ENCODE data around the gene CLNK.

The CLNK gene

GRCh38 chr4:10661047-10661446 is 23.5 kb downstream of the CLNK start:
- H3K4me1 Mint-ChIP-seq (ENCODE audit: low read depth): peaks cover 15% of the 10 kb centered on the region
- H3K4me3 Mint-ChIP-seq: no peak overlapping the region
- no peaks in the 10 kb centered on the region for H3K9me3 Mint-ChIP-seq (ENCODE audit: low read depth)
- H3K27me3 Mint-ChIP-seq: no peaks in the 10 kb centered on the region
- peaks cover 3% of the 10 kb centered on the region for H3K36me3 Mint-ChIP-seq
- no peak overlapping the region for H3K27ac Mint-ChIP-seq

- Mint-ChIP-seq H3K9me3 (ENCODE audit: low read depth) (no peaks in the 10 kb centered on the region), H3K4me3 (no peak overlapping the region), H3K36me3 (peaks cover 3% of the 10 kb centered on the region), H3K4me1 (ENCODE audit: low read depth) (peaks cover 19% of the 10 kb centered on the region), H3K27me3 (no peaks in the 10 kb centered on the region), H3K27ac (no peak overlapping the region)
These were observed 25.3 kb downstream of the CLNK start for GRCh38 chr4:10659251-10659650.

DNA sequence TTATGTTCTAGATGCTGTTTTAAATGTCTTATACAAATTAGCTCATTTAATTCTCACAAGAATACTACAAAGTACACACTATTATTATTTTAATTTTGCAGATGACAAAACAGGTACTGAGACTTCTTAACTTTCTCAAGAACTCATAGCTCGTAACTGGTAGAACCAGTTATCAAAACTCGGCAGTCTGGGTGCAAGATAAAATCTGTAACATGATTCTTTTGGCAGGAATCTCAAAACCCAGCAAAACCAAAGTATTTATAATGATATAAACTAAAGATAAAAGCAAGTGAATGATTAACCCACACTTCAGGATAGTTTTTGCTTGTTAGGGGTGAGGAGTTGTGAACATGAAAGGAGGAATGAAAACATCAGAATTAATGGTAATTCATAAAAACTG is 27.6 kb downstream of the CLNK start:
- no peaks in the 10 kb centered on the region for H3K27me3 Mint-ChIP-seq
- H3K4me3 Mint-ChIP-seq: no peak overlapping the region
- peak overlapping the region; percentile 17 for H3K27ac Mint-ChIP-seq
- peaks cover 18% of the 10 kb centered on the region for H3K4me1 Mint-ChIP-seq (ENCODE audit: low read depth)
- no peaks in the 10 kb centered on the region for H3K9me3 Mint-ChIP-seq (ENCODE audit: low read depth)
- peaks cover 5% of the 10 kb centered on the region for H3K36me3 Mint-ChIP-seq

DNA sequence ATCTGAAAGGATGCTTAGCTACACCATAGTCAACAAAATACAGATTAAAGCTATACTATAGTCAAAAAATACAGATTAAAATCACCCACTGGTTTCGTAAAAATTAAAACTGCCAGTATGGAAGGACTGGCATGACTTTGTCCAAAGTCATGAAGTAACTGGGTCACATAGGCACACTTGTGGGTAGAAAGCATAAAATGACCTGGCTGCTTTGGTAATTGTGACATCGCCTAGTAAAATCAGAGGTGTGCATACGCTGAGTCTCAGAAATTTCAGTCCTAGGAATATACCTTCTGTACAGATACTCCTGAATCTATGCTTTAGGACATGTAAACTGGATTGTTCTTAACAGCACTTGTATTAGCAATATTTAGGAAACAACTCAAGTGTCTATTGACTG is 28.1 kb downstream of the CLNK start:
- no peaks in the 10 kb centered on the region for H3K27me3 Mint-ChIP-seq
- no peaks in the 10 kb centered on the region for H3K9me3 Mint-ChIP-seq (ENCODE audit: low read depth)
- peaks cover 5% of the 10 kb centered on the region for H3K36me3 Mint-ChIP-seq
- no peak overlapping the region for H3K4me3 Mint-ChIP-seq
- H3K27ac Mint-ChIP-seq: peak overlapping the region; percentile 47
- H3K4me1 Mint-ChIP-seq (ENCODE audit: low read depth): peaks cover 18% of the 10 kb centered on the region

GRCh38 chr4:10655968-10656367 is 28.6 kb downstream of the CLNK start:
- Mint-ChIP-seq H3K27ac (peak overlapping the region; percentile 47), H3K4me3 (peak overlapping the region; percentile 21), H3K9me3 (ENCODE audit: low read depth) (no peaks in the 10 kb centered on the region), H3K4me1 (ENCODE audit: low read depth) (peaks cover 18% of the 10 kb centered on the region), H3K27me3 (no peaks in the 10 kb centered on the region), H3K36me3 (peaks cover 5% of the 10 kb centered on the region)

- no peak overlapping the region for H3K4me3 Mint-ChIP-seq
- no peaks in the 10 kb centered on the region for H3K27me3 Mint-ChIP-seq
- H3K27ac Mint-ChIP-seq: no peak overlapping the region
- H3K4me1 Mint-ChIP-seq (ENCODE audit: low read depth): no peaks in the 10 kb centered on the region
- peaks cover 3% of the 10 kb centered on the region for H3K36me3 Mint-ChIP-seq
- H3K9me3 Mint-ChIP-seq (ENCODE audit: low read depth): no peaks in the 10 kb centered on the region
These were observed 36.1 kb downstream of the CLNK start for GRCh38 chr4:10648479-10648878.

- H3K27ac Mint-ChIP-seq: no peak overlapping the region
- peaks cover 1% of the 10 kb centered on the region for H3K36me3 Mint-ChIP-seq
- no peaks in the 10 kb centered on the region for H3K27me3 Mint-ChIP-seq
- no peaks in the 10 kb centered on the region for H3K9me3 Mint-ChIP-seq (ENCODE audit: low read depth)
- H3K4me1 Mint-ChIP-seq (ENCODE audit: low read depth): no peaks in the 10 kb centered on the region
- no peak overlapping the region for H3K4me3 Mint-ChIP-seq
These were observed 36.7 kb downstream of the CLNK start for GRCh38 chr4:10647846-10648245.

DNA sequence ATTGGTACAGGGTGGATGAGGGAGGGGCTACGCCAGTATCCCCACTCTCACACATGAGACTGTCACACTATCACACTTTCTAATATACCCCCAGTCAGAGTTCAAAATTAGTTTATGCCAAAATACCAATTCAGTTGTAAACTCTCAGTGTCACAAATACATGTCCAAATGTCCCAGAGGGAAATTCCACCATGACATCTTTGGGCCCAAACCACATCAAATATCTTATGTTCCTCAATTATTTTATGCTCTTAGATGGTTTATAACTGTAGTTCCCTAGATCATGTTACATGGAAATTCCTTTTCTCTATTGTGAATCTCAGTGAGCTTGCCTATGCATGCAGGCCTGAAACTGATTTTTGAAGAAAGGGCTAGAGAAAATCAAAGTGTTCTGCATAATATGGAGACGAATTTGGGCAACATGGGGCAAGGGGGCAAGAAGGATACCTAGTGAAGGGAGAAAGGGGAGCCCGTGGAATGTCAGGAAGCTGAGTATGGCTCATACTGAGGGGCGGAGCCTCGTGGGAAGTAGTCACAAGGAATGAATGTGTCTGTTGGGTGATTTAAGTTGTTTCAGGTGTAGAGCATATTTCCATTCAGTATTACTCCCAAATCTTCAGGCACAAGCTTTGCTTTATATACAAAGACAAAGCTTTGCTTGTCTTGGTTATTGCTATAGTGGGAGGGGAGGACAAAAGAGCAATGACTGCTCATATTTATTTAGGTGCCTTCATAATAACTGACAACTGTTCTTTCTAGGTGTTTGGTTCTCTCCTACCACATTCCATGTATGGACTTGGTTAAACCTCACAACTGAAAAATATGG is 40.8 kb downstream of the CLNK start:
- no peaks in the 10 kb centered on the region for H3K36me3 Mint-ChIP-seq
- no peak overlapping the region for H3K27ac Mint-ChIP-seq
- peaks cover 11% of the 10 kb centered on the region for H3K4me1 Mint-ChIP-seq (ENCODE audit: low read depth)
- no peaks in the 10 kb centered on the region for H3K27me3 Mint-ChIP-seq
- H3K9me3 Mint-ChIP-seq (ENCODE audit: low read depth): no peaks in the 10 kb centered on the region
- H3K4me3 Mint-ChIP-seq: no peak overlapping the region

DNA sequence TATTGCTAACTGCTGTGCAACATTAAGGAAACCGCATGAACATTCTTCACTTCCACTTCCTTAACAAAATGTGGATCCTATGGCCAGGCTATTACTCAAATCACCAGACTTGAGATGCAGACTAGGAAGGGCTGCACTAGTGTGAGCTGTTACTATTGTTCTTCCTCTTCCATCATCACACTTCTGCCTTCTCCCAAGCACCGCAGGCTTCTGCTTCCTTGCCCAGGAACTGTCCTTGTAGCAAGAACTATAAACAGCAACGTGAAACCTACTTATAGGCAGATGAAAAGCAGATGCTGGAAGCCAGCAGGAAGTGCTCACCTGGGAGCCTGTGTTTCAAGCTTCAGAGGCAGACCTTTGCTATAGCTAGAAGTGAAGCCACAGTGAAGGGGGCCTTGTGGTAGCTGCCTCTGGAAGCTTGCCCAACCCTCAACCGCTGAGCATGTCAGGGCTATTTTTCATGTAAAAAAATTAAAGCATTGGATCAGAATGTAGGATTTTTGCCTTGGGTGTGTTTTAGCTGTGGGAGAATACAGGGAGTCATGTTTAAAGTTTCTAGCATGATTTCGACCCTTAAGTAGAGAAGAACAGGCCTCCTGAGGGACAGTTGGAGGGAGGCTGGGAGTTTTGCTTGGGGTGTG is 43.9 kb downstream of the CLNK start:
- no peak overlapping the region for H3K27ac Mint-ChIP-seq
- H3K4me3 Mint-ChIP-seq: no peak overlapping the region
- no peaks in the 10 kb centered on the region for H3K36me3 Mint-ChIP-seq
- peaks cover 2% of the 10 kb centered on the region for H3K27me3 Mint-ChIP-seq
- H3K4me1 Mint-ChIP-seq (ENCODE audit: low read depth): peaks cover 11% of the 10 kb centered on the region
- H3K9me3 Mint-ChIP-seq (ENCODE audit: low read depth): no peaks in the 10 kb centered on the region

DNA sequence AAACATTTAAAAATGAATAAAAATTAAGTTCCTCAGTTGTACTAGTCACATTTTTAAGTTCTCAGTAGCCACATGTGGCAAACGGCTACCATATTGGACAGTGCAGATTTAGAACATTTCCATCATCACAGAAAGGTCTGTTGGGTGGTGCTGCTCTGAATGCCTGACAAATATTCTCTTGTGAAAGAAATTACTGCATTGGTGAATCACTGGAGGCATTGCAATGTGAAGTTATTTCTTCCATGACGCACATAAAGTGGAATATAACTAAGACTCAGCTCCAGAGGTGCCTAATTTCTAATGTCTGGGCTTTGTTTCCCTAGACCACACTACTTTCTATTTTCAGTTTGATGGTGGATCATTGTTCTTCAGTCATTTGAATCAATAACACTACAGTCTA is 44.9 kb downstream of the CLNK start:
- Mint-ChIP-seq H3K36me3 (no peaks in the 10 kb centered on the region), H3K9me3 (ENCODE audit: low read depth) (no peaks in the 10 kb centered on the region), H3K27ac (no peak overlapping the region), H3K27me3 (peaks cover 2% of the 10 kb centered on the region), H3K4me3 (no peak overlapping the region), H3K4me1 (ENCODE audit: low read depth) (peaks cover 11% of the 10 kb centered on the region)

GRCh38 chr4:10639100-10639499 is 45.5 kb downstream of the CLNK start:
- Mint-ChIP-seq H3K4me1 (ENCODE audit: low read depth) (peaks cover 11% of the 10 kb centered on the region), H3K27me3 (peaks cover 2% of the 10 kb centered on the region), H3K9me3 (ENCODE audit: low read depth) (no peaks in the 10 kb centered on the region), H3K27ac (no peak overlapping the region), H3K4me3 (no peak overlapping the region), H3K36me3 (no peaks in the 10 kb centered on the region)

DNA sequence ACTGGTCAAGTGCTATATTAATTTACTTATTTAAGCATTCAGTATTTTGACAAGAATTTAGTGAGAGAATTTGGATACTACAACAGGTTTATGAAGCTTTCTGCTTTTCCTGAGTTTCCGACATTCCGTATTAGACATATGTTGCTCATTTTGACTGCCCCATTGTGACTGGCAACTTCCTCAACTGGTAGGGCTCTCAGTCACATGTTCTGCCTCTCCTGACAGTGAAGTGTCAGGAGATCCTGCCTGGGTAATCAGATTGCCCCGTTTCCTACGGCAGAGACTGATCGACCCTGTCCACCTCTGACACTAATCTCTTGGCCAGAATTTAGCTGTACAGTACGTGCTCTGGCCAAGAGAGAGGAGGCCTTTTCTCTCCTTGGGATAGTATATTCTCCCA is 49.5 kb downstream of the CLNK start:
- H3K36me3 Mint-ChIP-seq: no peaks in the 10 kb centered on the region
- H3K27me3 Mint-ChIP-seq: peaks cover 4% of the 10 kb centered on the region
- H3K27ac Mint-ChIP-seq: no peak overlapping the region

DNA sequence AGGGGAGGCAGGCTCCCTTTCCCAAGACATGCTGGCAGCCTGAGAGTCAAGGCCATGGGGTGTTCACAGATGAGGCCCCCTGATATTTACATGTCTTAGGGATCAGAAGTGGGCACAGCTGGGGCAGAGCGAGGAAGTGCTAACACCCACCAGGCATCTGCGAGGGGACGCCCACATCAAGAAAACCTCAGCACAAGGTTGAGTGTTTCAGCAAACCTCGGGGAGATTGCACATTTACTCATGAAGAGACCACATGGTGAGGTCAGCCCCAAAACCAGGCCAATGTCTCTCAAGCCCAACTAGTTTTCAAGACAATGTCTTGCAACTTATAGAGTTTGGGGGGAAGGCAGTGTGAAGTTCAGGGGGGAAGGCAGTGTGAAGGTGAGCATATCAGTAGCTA is 55.2 kb downstream of the CLNK start:
- no peaks in the 10 kb centered on the region for H3K9me3 Mint-ChIP-seq (ENCODE audit: low read depth)
- H3K27me3 Mint-ChIP-seq: peaks cover 3% of the 10 kb centered on the region
- H3K4me3 Mint-ChIP-seq: no peak overlapping the region
- no peak overlapping the region for H3K27ac Mint-ChIP-seq
- peaks cover 15% of the 10 kb centered on the region for H3K4me1 Mint-ChIP-seq (ENCODE audit: low read depth)
- no peaks in the 10 kb centered on the region for H3K36me3 Mint-ChIP-seq

More for the DNA sequence above, 49.5 kb downstream of the CLNK start:
- no peaks in the 10 kb centered on the region for H3K9me3 Mint-ChIP-seq (ENCODE audit: low read depth)
- H3K4me1 Mint-ChIP-seq (ENCODE audit: low read depth): no peaks in the 10 kb centered on the region
- H3K4me3 Mint-ChIP-seq: no peak overlapping the region

DNA sequence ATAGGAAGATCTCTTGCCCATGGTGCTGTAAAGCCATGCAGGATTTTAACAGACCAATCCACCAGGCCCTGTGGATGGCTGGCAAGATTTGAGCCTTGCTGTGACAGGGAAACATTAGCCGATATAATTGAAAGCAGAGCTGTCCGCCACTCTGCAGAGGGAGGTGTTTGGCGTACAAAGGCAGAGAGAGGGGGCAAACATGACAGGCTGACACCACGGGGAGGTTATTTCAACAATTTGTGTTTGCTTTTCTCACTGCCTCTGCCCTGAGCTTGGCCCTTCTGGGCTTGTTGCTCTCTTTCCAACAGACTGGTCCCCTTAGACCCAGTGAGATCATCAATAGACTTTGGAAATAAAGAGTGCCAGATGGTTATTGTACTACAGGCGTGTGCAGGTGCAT is 59.4 kb downstream of the CLNK start:
- Mint-ChIP-seq H3K9me3 (ENCODE audit: low read depth) (no peaks in the 10 kb centered on the region), H3K4me1 (ENCODE audit: low read depth) (peaks cover 15% of the 10 kb centered on the region), H3K4me3 (no peak overlapping the region), H3K27me3 (peaks cover 1% of the 10 kb centered on the region), H3K36me3 (no peaks in the 10 kb centered on the region), H3K27ac (no peak overlapping the region)

- Mint-ChIP-seq H3K27ac (no peak overlapping the region), H3K4me1 (ENCODE audit: low read depth) (peaks cover 5% of the 10 kb centered on the region), H3K9me3 (ENCODE audit: low read depth) (no peaks in the 10 kb centered on the region), H3K4me3 (no peak overlapping the region), H3K36me3 (no peaks in the 10 kb centered on the region), H3K27me3 (peaks cover 1% of the 10 kb centered on the region)
These were observed 60.7 kb downstream of the CLNK start for GRCh38 chr4:10623862-10624261.

DNA sequence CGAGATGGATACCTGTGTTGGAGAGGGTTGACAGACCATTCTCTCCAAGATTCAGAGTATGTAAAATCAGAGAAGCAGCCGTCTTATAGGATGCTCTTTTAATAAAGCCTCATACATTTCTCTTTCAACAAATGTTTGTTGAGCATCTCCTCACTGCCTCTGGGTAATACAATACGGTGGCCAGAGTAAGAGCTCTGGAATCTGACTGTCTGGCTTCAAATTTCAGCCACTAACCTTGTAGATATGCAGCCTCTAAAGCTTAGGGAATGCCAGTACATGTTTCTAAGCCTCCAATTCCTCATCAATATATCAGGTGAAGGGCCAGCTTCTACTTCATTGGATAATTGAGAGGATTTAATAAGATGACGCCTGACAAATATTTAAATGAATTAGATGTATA is 61.3 kb downstream of the CLNK start:
- Mint-ChIP-seq H3K27me3 (peaks cover 1% of the 10 kb centered on the region), H3K27ac (no peak overlapping the region), H3K4me1 (ENCODE audit: low read depth) (peaks cover 1% of the 10 kb centered on the region), H3K4me3 (no peak overlapping the region), H3K36me3 (no peaks in the 10 kb centered on the region), H3K9me3 (ENCODE audit: low read depth) (no peaks in the 10 kb centered on the region)
